ENCODE results near the gene ZWILCH.

DNA sequence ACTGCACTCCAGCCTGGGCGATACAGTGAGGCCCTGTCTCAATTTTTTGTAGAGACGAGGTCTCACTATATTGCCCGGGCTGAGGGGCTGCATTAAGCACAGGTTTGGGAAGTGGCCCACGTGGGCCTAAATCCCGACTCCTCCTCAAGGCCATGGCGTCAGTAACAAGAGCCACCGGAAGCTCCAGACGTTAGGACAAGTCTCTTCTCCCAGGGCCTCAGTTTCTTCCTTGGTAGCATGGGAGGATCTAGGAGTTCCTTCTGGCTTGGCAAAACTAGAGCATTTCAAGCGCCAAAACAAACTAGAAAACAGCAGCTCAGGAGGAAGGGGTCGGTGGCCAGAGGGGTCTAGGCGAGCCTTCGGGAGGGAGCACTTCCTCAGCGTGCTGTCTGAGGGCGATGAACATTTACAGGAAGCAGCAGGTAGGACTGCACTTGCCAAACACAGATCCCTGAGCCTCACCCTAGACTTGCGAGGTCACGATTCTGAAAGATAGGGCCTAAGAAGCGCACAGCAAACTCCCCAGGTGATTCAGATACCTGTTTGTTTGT lies 8.1 kb upstream of the ZWILCH start:
- TF ChIP-seq, protein P1, sequence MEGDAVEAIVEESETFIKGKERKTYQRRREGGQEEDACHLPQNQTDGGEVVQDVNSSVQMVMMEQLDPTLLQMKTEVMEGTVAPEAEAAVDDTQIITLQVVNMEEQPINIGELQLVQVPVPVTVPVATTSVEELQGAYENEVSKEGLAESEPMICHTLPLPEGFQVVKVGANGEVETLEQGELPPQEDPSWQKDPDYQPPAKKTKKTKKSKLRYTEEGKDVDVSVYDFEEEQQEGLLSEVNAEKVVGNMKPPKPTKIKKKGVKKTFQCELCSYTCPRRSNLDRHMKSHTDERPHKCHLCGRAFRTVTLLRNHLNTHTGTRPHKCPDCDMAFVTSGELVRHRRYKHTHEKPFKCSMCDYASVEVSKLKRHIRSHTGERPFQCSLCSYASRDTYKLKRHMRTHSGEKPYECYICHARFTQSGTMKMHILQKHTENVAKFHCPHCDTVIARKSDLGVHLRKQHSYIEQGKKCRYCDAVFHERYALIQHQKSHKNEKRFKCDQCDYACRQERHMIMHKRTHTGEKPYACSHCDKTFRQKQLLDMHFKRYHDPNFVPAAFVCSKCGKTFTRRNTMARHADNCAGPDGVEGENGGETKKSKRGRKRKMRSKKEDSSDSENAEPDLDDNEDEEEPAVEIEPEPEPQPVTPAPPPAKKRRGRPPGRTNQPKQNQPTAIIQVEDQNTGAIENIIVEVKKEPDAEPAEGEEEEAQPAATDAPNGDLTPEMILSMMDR (IDR thresholded peaks at IDR 0.05; ENCODE audit: low read depth, low read length), result no peak
- no peak for TF ChIP-seq EZH2phosphoT487 (IDR thresholded peaks at IDR 0.05; ENCODE audit: low read depth)
